Heart left ventricle (tissue), 13 donors: ENCODE data around the gene C2CD5.

ENCODE experiments used
- CTCF ChIP-seq, 12 donors: fragments of 200-600 bp; sonication (generic) in 4 of 12; IDR thresholded peaks; one replicate each; pipeline versions ENCODE4 v1.5.0 to v1.8.0; 2018 to 2022; ENCODE audit warnings: antibody characterized with exemption in 12 of 12, mild to moderate bottlenecking in 5 of 12
- POLR2A ChIP-seq, 2 donors: fragments of 450-650 bp; IDR thresholded peaks; one replicate each; pipeline ENCODE4 v1.6.1; 2017; ENCODE audit warnings: antibody characterized with exemption in 2 of 2, mild to moderate bottlenecking in 2 of 2, moderate library complexity in 2 of 2
- donor health status: ischemic (EF 13 %, LVEDD 7.1; RV severe dilation, severe dysfunction).
- donor health status: DM: no; HTN: yes; CAD: no.
- donor health status: DM: no; HTN: no; CAD: no.
- donor health status: ischemic (EF 25% LVEDD 6.9; RV normal size, moderate dysfunction).
- donor health status: ischemic (EF 25% LVEDD 5.7; RV mildly dilated, moderate dysfunction).
- donor health status: ischemic (EF 35%, LVEDD 5.7; RV mildly dilated, moderate dysfunction).
- donor health status: nonischemic (EF 11% LVEDD 7.7; RV severe dilation, severe dysfunction).
- donor health status: DM: yes; HTN: yes; CAD: no.
- donor health status: PGD.
- donor health status: ischemic (EF 29% LVEDD 5.4; RV normal size, mild dysfunction).
- donor health status: nonischemic (EF 23%, LVEDD 6.1; RV moderate dilation, normal function).

GRCh38 chr12:22463306-22463705, 81.0 kb downstream of the C2CD5 start:
- no peak for TF ChIP-seq CTCF (IDR thresholded peaks at IDR 0.05)
- no peak for TF ChIP-seq POLR2A (IDR thresholded peaks at IDR 0.05)
